Astrocyte (in vitro differentiated cells and primary cell): ENCODE measurements around the gene PAF1. TPM values are rescaled to one million over a fixed set of nuclear protein-coding genes. Genes with fewer than 3 reads are reported as not detected.

Experiments
- DNase-seq: peaks from one replicate; pipeline ENCODE4 v3.0.0-alpha.2; 2010; ENCODE audit warnings: low read depth
- FAIRE-seq: peaks from 2 replicates; lab custom pipeline; 2011; peaks lifted over from hg19 to GRCh38; lab: Jason Lieb, UNC
- H2AFZ ChIP-seq: 2 replicates; pipeline ENCODE4 v1.6.0; 2012; ENCODE audit warnings: low read depth, low read length, inconsistent platforms
- H3K27ac ChIP-seq: 2 replicates; pipeline ENCODE4 v1.5.1; 2011; ENCODE audit warnings: low read depth, low read length, inconsistent platforms
- H3K27me3 ChIP-seq: 2 replicates; pipeline ENCODE4 v1.6.0; 2011; ENCODE audit warnings: low read length, inconsistent platforms; ENCODE audit not compliant: insufficient read depth
- H3K36me3 ChIP-seq: 2 replicates; pipeline ENCODE4 v1.5.1; 2011; ENCODE audit warnings: low read length, inconsistent platforms; ENCODE audit not compliant: insufficient read depth
- H3K4me1 ChIP-seq: 2 replicates; pipeline ENCODE4 v1.5.1; 2011; ENCODE audit warnings: low read length, inconsistent platforms; ENCODE audit not compliant: insufficient read depth
- H3K4me2 ChIP-seq: 2 replicates; pipeline ENCODE4 v1.6.0; 2012; ENCODE audit warnings: low read length, inconsistent platforms
- H3K4me3 ChIP-seq: 2 replicates; pipeline ENCODE4 v1.5.1; 2011; ENCODE audit warnings: low read depth, mild to moderate bottlenecking, low read length, inconsistent platforms; ENCODE audit not compliant: insufficient read depth
- H3K79me2 ChIP-seq: 2 replicates; pipeline ENCODE4 v1.6.0; 2012; ENCODE audit warnings: mild to moderate bottlenecking, low read length, inconsistent platforms; ENCODE audit not compliant: insufficient read depth
- H3K9ac ChIP-seq: 2 replicates; pipeline ENCODE4 v1.6.0; 2012; ENCODE audit warnings: mild to moderate bottlenecking, low read length, inconsistent platforms
- H3K9me3 ChIP-seq: 2 replicates; pipeline ENCODE4 v1.5.1; 2012; ENCODE audit warnings: low read depth, mild to moderate bottlenecking, low read length, inconsistent platforms; ENCODE audit not compliant: insufficient read depth
- H4K20me1 ChIP-seq: 2 replicates; pipeline ENCODE4 v1.6.0; 2012; ENCODE audit warnings: low read length, inconsistent platforms; ENCODE audit not compliant: insufficient read depth
- H3K27ac Mint-ChIP-seq: one replicate; pipeline ENCODE4 v1.8.0; 2021; ENCODE audit warnings: mild to moderate bottlenecking, mixed read lengths; ENCODE audit not compliant: unreplicated experiment
- H3K27me3 Mint-ChIP-seq: one replicate; pipeline ENCODE4 v1.8.0; 2021; ENCODE audit warnings: low read depth, mixed read lengths; ENCODE audit not compliant: unreplicated experiment
- H3K36me3 Mint-ChIP-seq: one replicate; pipeline ENCODE4 v1.8.0; 2021; ENCODE audit warnings: low read depth, mixed read lengths; ENCODE audit not compliant: unreplicated experiment
- H3K4me1 Mint-ChIP-seq: one replicate; pipeline ENCODE4 v1.8.0; 2021; ENCODE audit warnings: low read depth, mixed read lengths; ENCODE audit not compliant: unreplicated experiment
- H3K4me3 Mint-ChIP-seq: one replicate; pipeline ENCODE4 v1.8.0; 2021; ENCODE audit warnings: mild to moderate bottlenecking, moderate library complexity, mixed read lengths; ENCODE audit not compliant: unreplicated experiment
- H3K9me3 Mint-ChIP-seq: one replicate; pipeline ENCODE4 v1.8.0; 2021; ENCODE audit warnings: mild to moderate bottlenecking, mixed read lengths; ENCODE audit not compliant: unreplicated experiment
- EZH2 ChIP-seq: IDR thresholded peaks from 2 replicates; pipeline ENCODE4 v1.6.1; 2012; ENCODE audit warnings: mild to moderate bottlenecking, low read length, inconsistent platforms; ENCODE audit not compliant: insufficient read depth
- total RNA-seq: library from RNA; stranded (reverse); gene quantifications from 2 replicates; pipeline ENCODE4 v1.2.1, GENCODE V29; 2021
- TF ChIP-seq, protein P1 (sequence below): IDR thresholded peaks from 2 replicates; pipeline ENCODE4 v1.5.1; 2011; ENCODE audit warnings: low read depth, mild to moderate bottlenecking, inconsistent platforms, low read length, moderate library complexity; ENCODE audit not compliant: insufficient read depth

PAF1 gene
- total RNA-seq, 1 donor from 2014 or later: 43.2 TPM

DNA sequence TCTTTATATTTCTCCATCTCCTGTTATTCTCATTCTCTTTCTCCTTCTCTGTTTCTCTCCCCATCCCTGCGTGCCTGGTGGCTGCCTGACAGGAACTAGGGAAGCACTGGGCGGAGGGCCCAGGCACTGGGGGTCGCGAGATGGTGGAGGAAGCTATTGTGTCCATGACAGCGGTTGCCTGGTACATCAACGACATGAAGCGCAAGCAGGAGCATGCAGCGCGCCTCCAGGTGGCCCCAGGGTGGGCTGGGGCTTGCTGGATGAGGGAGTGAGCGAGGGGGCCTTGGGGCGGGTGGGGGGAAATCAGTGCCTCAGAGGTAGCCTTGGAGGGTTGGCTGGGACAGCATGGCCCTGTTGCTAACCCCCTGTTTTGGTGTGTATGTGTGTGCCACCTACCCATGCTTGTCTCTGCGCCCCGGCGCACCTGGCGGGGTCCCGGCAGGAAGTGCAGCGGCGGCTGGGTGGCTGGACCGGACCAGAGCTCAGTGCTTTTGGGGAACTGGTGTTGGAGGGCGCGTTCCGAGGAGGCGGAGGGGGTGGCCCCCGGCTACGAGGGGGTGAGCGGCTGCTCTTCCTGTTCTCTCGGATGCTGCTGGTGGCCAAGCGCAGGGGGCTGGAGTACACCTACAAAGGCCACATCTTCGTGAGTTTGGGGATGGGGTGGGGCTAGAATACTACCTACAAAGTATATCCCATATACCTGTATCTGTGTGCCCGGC lies 26.7 kb upstream of the PAF1 start:
- no peak for TF ChIP-seq EZH2
- TF ChIP-seq, protein P1, sequence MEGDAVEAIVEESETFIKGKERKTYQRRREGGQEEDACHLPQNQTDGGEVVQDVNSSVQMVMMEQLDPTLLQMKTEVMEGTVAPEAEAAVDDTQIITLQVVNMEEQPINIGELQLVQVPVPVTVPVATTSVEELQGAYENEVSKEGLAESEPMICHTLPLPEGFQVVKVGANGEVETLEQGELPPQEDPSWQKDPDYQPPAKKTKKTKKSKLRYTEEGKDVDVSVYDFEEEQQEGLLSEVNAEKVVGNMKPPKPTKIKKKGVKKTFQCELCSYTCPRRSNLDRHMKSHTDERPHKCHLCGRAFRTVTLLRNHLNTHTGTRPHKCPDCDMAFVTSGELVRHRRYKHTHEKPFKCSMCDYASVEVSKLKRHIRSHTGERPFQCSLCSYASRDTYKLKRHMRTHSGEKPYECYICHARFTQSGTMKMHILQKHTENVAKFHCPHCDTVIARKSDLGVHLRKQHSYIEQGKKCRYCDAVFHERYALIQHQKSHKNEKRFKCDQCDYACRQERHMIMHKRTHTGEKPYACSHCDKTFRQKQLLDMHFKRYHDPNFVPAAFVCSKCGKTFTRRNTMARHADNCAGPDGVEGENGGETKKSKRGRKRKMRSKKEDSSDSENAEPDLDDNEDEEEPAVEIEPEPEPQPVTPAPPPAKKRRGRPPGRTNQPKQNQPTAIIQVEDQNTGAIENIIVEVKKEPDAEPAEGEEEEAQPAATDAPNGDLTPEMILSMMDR: no peak
- no peak overlapping the region for H3K4me3 ChIP-seq
- no peak overlapping the region for H3K9ac ChIP-seq
- Mint-ChIP-seq H3K4me3 (no peak overlapping the region), H3K4me1 (peaks cover 13% of the 10 kb centered on the region), H3K9me3 (no peaks in the 10 kb centered on the region), H3K36me3 (peaks cover 19% of the 10 kb centered on the region), H3K27ac (peak overlapping the region; percentile 34), H3K27me3 (no peaks in the 10 kb centered on the region)
- H3K79me2 ChIP-seq: peaks cover 64% of the 10 kb centered on the region
- H3K9me3 ChIP-seq: no peaks in the 10 kb centered on the region
- peaks cover 18% of the 10 kb centered on the region for H3K36me3 ChIP-seq
- H3K4me1 ChIP-seq: peaks cover 15% of the 10 kb centered on the region
- H3K4me2 ChIP-seq: no peak overlapping the region
- H4K20me1 ChIP-seq: peaks cover 64% of the 10 kb centered on the region
- DNase-seq (no peak), FAIRE-seq (no peak)
- no peak overlapping the region for H3K27ac ChIP-seq
- H2AFZ ChIP-seq: no peak overlapping the region
- H3K27me3 ChIP-seq: no peaks in the 10 kb centered on the region

DNA sequence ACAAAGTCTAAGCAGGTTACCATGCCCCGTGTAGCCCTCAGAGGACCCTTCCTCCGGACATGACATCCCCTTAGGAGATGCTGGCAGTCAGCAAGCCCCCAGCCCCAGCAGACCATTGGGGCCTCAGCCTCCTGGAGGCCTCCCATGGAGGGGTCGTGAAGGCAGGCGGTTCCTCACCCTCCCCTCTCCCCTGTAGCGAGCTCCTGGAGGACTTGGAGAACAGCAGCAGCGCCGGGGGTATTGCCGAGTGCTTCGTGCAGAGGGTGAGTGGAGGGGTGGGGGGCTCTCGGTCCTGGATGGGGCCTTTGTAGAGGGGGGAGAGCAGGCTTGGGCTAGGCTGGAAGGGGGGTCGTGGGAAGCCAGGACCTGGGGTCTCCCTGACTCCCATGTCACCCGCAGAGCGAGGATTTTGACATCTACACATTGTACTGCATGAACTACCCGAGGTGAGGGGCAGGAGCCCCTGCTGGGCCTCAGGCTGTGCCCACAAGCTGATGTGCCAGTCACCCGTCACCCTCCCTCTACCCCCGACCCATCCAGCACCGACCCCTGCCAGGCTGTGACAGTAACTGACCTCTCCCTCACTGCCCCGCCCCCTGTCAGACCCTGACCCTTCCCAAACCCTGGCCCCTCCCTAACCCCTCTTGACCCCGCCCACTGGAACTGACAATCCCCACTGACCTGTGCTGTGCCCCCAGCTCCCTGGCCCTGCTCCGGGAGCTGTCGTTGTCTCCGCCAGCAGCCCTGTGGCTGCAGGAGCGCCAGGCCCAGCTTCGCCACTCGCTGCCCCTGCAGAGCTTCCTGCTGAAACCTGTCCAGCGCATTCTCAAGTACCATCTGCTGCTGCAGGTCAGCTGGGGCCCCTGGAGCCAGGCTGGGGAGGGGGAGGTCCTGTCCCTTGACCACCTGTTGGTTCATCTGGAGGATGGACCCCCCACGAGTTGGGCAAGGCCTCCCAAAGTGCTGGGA lies 25.5 kb upstream of the PAF1 start:
- Mint-ChIP-seq H3K9me3 (no peaks in the 10 kb centered on the region), H3K27me3 (no peaks in the 10 kb centered on the region), H3K4me1 (peaks cover 16% of the 10 kb centered on the region), H3K4me3 (peak overlapping the region; percentile 40), H3K36me3 (peaks cover 16% of the 10 kb centered on the region), H3K27ac (no peak overlapping the region)
- TF ChIP-seq, protein P1: no peak
- no peak for TF ChIP-seq EZH2
- Histone ChIP-seq H3K79me2 (peaks cover 65% of the 10 kb centered on the region), H3K4me3 (no peak overlapping the region), H4K20me1 (peaks cover 64% of the 10 kb centered on the region), H3K4me1 (peaks cover 17% of the 10 kb centered on the region), H2AFZ (no peak overlapping the region), H3K27me3 (no peaks in the 10 kb centered on the region), H3K36me3 (peaks cover 15% of the 10 kb centered on the region), H3K9me3 (no peaks in the 10 kb centered on the region), H3K27ac (no peak overlapping the region), H3K9ac (peak overlapping the region; percentile 97), H3K4me2 (peak overlapping the region; percentile 97)
- DNase-seq (no peak), FAIRE-seq (no peak)
